Measurements from ENCODE around the gene SLC9A6.
"Not testable (repeated sequence)": the region's sequence is repeated elsewhere in the genome, so short reads cannot be mapped to it uniquely, and the experiment has no call there.

SLC9A6 gene

DNA sequence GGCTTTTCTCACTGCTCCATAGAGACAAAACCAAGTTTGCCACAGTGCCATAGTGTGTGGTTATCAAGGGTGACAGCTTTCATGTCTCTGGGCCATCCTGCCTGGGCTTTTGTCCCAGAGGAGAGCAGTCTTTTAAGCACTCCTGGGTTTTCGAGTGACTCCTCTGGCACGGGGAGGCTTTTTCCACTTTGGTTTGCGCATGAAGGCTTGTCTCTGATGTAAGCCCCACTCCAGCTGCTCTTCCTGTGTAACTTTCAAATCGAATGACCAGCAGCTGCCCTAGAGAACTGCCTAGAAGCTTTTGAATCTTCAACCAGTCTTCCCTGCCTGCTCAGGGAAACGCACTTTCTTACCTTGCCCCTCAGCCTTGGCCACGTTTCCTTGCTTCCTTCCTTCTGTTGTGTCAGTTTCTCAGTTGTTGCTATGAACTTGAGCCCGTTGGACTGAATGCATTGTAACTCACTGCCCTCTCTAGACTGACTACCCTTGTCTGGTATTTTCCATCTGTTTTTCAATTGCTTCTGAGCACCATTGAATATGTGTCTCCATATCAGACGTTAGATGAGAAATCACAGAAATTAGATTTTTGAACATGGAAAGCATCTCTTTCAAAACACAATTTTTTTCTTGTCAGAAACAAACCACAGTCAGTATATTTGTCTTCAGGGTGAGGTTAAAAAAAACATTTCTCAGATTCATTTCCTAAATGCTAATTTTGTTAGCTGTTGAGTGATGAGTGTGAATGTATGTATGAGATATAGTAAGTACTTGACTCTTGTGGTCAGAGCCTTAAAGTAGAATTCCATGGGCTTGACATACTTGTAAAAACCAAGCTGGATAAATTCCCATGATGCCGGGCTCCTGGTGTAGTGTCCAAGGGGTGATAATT is 45.3 kb downstream of the SLC9A6 start:
- no peak for DNase-seq

DNA sequence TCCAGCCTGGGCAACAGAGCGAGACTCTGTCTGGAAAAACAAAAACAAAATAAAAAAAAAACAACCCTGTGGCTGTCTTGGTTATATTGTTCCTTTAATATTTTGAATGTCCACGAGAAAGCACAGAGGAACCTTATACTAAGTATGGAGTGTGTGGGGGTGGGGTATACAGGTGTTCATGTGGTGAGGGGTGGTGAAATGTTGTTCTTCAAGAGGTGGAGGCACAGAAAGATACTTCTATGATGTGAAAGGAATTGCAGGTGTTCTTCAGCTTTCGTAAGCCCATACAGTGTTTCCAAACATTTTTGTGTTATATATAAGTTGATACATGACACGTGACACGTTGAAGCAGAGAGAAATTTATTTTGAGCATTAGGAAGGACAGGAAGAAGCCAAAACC is 46.4 kb downstream of the SLC9A6 start:
- no peak for DNase-seq

DNA sequence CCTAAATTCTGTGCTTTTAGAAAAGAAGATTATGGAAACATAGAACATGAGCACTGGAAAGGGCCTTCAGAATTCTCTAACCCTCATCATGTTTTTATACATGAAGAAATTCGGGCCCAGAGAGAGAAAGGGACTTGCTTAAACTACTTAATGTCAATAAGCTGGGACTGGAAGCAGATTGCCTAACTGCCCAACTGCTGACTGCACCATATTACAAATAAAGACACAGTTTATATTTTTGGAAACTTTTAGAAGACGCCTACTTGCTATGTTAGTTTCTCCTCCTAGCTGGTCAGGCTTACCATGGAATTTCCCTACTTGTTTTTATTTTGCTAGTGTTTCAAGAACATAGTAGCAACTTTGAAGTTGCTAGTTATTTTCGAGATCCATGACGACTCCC is 47.1 kb downstream of the SLC9A6 start:
- DNase-seq, result no peak

DNA sequence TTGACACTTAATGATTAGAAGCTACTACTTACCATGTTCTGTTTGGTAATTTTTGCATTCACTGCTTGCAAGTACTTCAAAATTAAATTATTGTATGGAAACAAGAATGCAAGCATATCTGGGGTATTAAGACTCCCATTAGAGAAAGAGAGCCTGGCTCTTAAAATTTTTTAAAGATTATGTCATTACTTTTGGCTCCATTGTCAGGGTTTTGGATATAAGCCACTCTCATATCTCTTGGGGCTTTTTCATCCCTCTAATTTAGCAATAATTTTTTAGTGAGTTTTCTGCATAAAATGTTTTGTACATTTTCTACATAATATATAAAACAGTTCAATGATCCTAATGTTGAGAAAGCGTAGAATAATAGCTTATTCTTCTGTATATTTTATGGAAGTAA is 49.4 kb downstream of the SLC9A6 start:
- DNase-seq, result no peak

DNA sequence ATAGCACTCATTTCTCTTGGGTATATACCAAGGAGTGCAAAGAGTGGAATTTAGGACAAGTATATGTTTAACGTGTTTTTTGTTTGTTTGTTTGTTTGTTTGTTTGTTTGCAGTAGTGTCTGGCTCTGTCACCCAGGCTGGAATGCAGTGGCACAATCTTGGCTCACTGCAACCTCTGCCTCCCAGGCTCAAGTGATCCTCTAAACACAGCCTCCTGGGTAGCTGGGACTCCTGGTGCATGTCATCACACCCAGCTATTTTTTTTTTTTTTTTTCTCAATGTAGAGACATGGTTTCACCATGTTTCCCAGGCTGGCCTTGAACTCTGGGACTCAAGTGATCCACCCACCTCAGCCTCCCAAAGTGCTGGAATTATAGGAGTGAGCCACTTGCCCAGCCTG is 50.4 kb downstream of the SLC9A6 start:
- DNase-seq, result no peak

DNA sequence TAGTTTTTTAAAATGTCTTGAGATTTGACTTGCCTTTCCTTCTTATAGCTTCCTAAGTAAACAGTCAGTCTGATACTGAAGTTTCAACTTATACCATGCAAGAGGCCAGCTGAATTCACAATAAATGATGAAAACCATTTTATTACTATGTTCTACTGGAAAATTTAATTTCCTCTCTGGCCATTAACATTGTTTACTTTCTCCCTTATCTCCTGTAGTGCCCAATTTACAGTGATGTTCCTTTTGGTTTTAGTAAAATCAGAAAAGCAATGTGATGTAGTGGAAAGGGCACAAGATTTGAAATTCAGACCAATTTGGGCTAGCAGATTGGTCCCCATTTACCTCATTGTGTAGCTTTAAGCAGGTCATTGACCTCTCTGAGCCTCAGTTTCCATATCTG is 54.2 kb downstream of the SLC9A6 start:
- DNase-seq, result no peak

DNA sequence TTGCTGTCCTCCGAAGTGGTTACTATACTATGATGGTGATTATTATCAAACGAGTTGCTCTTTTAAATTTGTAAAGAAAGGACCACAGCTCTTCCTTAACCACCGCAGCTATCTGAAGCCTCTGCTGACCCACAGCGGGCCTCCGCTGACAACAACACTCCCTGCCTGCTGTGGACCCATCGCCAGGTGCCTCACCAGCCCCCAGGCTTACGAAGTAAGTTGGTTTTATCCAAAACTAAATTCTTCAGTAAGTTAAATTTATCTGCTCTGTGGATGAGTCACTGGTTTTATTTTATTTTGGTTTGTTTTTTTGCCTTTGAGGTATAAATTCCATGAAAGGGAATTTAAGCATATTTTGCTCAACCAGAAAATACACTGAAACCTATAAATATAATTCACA is 54.7 kb downstream of the SLC9A6 start:
- DNase-seq, result no peak

DNA sequence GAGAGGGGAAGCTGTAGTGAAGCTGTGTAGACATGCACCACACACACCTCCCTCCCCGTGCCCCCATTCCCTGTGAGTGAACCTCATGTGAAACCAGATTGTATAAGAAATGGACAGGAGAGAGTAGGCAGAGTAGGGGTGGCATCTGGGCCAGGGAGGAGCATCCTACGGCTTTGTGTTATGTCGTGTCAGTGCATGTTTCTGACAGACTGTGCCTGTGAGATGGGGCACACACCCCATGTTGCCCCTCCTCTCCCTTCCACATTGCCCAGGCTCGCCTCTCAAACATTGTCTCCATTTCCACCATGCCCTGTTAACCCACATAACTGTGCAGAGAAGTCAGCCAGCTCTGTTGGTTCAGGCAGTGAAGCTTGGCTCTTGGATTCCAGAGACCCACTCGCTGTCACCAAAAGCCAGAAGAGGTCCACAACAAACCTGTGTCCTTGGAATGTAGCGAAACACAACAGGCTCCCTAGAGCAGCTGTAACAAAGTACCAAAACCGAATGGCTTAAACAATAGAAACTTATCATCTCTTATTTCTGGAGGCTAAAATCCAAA is 56.1 kb downstream of the SLC9A6 start:
- DNase-seq, result no peak

DNA sequence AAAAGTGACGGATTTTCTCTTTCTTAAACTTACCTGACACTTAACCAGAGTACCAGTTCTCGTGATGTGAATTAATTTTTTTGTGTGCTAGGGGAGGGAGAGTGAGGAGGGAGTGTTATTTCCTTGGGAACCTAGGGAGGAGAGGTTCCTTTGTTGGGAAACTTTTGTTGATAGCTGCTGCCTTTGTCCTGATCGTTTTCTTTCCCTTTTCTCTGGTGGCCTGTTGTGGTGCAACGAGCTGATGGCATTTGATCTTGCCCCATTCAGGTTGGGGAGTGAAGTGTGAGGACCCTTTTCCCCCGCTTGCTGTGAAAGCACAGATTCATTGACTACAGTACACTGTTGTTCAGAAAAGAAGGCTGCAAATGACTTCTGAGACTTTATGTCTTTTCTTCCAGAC is 59.8 kb downstream of the SLC9A6 start:
- DNase-seq, result no peak

DNA sequence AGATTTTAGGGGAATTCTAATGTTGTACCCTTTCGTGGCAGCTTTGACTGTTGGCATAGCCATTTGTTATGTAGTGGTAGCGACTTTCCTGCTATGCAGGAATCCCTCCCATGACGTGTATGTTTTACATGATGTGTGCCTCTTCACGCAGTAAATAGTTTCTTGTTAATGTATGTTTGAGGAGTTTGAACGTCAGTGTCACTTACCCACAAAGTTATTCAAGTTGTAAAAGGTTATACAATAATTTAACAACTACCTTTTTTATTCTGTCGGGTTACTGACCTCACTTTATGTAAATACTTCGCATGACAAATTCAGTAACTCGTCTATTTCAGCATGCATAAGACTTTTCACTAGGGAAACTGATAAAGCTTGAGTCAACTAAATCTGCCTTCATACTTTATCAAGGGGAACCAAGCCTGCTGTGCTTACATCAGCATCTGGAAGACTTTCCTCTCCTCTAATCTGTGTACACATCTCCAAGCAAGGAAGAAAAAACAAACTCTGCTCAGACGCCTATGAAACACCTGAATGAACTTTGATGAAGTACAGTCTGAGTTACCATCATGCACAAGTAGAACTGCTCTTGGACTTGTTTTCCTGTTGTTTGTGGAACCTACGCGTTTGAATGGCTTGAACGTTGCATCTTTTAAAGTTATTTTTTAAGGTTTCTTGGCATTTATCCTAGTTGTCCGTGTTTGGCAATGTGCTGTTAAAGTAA is 61.2 kb downstream of the SLC9A6 start:
- DNase-seq, result no peak

DNA sequence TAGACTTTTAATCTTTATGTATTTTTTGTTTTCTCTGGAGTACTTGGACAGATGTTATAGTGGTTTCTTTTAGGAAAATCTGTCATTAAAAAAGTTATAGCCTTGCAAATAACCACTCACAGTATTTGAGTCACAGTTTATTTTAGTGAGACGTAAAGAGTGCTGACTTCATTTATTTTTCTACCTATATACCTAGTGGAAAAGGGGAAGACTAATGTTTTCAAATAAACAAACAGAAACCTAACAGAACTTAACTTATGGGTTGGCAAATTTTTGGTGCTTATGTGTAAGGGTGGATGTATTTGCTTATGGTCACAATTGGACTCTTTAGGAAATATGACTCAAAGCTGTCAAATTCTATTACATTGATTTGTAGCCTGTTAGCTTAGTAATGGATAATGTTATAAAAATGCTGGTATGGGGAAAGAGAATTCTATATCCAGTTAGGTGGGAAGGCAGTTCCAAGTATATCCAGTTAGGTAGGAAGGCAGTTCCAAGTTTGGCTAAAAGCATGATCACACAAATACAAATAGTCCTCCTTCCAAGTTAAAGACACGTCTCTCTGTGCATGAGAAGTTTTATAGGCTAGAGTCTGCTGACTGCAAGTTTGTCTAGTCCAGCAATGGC is 61.9 kb downstream of the SLC9A6 start:
- no peak for DNase-seq

DNA sequence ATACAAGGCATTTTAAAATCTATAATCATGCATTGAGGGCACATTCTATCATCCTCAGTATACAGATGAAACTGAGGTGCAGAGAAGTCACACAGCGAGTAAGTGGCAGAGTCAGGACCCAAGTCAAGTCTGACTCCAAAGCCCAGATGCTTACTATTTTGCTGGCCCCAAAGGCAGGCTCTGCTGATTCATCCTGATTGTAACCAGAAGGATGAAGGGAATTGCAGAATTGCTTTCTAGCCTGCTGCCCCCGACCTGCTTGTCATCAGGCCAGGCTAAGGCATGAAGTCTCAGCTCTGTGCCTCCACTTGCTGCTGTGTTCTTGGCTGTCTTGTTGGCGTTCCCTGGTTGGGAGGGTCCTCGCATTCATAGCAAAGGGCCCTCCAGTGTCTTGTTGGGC is 62.7 kb downstream of the SLC9A6 start:
- no peak for DNase-seq

DNA sequence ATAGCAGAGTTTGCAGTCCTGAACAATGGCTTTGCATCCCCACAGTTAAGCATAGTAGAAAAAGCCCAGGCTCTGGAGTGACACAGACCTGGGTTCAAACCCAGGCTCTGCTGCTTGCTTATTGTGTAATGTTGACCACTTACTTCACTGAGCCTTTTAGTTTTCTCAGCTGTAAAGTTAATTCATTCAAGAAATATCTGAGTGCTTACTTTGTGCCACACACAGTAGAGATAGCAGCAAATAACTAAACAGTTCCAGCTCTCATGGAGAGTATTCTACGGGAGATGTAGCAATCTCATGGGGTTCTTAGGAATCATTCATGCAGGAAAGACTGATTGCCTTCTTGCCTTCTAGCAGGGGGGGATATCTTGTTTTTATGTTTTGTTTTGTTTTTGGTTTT is 63.2 kb downstream of the SLC9A6 start:
- no peak for DNase-seq

DNA sequence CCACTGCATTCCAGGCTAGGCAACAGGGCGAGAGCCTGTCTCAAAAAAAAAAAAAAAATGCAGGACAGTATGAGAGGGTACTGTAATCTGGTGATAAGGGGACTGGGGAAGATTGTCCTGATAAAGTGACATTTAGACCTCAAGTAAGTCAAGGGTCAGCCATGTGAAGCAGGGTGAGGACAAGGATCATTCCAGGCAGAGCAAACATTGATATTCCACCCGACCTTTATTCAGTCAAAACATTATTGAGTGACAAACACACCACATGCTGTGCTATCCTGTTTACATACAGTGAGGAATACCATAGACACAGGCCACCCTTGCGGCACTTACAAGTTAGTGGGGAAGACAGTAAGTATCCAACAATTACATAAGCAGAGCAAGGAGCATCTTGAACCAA is 64.4 kb downstream of the SLC9A6 start:
- DNase-seq, result no peak

DNA sequence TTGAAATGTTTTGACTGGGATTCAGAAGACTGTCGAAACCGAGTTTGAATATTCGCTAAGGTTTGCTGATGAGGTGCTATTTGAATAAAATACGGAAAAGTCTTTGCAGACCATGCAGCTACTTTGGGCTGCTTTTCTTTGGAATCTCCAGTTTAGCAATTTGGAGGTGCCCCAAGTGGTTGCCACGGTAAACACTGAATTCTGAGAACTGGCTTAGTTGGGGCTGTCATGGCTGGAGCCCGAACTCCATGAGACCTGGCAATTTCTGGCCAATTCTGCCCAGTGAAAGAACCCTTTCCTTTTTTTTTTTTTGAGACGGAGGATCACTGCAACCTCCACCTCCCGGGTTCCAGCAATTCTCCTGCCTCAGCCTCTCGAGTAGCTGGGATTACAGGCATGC is 65.6 kb downstream of the SLC9A6 start:
- not testable (repeated sequence) for DNase-seq

DNA sequence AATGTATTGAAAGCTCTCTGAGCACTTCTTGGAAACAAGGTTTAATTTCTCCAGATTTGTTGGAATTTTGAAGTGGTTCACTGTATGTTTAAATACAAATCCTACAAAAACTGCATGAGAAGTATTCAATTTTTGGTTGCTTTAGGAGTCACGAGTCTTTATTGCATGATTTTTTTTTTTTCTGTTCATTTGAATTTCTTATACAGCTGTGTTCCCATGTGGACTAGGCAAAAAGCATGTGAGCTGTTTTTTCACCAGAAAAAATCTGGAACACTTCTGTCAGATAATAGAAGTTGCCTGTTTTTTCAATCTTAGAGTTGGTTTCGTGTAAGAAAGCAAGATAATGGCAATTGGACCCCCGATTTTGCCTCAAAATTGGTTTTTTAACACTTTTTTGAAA is 66.4 kb downstream of the SLC9A6 start:
- DNase-seq, result no peak

DNA sequence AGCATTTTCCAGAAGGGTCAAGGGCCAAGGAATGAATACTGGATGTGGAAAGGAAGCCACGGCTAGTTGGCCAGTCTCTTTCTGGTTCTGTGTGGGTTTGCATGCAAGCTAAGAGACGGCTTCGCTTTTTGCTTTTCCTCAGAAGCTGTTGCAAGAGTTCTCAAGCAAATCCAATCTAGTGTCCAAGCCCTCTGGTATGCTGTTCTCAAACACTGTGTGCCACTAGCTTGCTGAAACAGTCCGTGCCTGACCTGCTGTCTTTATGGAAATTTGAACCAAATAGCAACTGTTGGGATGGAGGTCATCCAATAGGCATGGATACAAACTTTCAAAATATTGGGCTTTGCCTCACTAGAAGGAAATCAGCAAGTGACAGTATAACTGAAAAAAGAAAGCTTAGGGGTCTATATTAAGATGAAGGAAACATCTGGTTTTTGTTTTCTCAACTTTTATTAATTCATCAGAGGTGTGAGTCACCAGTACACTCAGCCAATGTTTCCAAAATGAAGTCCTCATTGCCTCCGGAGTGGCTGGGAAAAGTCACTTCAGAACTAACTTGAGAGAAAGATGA is 70.5 kb downstream of the SLC9A6 start:
- no peak for DNase-seq

DNA sequence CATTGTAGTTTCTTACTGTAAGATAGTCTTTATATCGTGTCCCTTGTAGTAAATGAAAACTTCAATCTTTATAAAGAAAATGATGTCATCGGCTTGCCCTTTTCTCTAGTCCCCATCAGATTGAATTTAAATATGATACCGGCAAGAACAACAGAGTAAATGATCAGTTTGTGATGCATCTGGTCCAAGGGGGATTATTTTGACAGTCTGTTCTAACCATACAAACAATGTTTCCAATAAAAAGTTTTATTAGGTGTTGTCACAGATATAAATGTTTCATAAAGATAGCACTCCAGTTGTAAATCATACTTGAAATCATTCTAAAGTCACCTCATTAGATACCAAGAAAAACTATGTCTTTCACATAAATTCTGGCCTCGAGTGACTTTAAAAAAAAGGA is 72.3 kb downstream of the SLC9A6 start:
- no peak for DNase-seq

DNA sequence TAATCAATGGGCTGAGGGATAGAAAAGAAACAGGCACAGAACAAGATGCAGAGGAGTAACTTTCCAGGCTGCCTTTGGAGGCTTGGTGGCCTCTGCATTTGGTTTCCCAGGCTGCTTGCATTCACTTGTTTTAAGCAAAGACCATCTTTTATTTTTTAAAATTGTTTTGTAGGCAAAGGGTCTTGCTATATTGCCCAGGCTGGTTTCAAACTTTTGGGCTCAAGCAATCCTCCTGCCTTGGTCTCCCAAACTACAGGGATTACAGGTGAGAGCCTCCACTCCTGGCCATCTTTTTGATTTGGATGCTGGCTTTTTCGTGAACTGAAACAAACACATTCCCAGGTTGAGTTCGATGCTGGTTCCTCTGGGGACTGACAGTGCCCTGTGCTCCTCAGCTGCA is 74.1 kb downstream of the SLC9A6 start:
- DNase-seq, result no peak

DNA sequence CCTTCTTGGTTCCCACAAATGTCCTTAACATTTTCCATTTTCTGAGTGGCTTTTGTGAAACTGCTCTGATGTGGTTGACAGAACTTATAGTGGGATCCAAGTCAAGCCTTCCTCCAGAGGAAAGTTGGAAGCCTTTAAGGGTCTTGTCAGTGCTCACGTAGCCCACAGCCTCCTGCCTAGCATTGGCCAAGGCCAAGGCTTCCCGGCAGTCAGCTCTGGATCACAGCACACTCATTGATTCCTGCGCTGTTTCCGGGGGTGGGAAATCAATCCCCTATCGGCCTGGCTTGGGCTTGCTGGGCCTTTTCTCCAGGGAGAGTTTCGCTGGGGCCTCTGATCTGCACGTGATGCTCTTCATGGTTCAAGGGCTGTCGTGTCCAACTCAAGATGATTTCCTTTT is 76.1 kb downstream of the SLC9A6 start:
- no peak for DNase-seq

DNA sequence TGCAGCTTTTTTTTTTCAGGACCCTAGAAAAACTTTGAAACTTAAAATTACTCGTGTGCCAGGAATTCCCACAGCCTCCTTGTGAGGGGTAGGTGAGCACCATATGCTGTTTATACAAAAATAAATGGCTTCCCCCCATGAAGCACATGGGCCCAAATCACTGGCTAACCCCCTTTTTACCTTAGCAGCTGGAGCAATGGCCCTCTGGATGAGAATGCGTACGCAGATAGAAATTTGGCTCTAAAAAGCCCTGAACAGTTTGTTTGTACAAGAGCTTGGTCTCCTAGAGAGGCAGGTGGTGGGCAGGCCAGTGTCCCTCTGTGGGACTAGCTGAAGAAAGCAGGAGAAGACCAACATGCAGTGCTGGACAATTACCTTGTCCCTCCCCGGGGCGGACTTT is 76.5 kb downstream of the SLC9A6 start:
- no peak for DNase-seq

DNA sequence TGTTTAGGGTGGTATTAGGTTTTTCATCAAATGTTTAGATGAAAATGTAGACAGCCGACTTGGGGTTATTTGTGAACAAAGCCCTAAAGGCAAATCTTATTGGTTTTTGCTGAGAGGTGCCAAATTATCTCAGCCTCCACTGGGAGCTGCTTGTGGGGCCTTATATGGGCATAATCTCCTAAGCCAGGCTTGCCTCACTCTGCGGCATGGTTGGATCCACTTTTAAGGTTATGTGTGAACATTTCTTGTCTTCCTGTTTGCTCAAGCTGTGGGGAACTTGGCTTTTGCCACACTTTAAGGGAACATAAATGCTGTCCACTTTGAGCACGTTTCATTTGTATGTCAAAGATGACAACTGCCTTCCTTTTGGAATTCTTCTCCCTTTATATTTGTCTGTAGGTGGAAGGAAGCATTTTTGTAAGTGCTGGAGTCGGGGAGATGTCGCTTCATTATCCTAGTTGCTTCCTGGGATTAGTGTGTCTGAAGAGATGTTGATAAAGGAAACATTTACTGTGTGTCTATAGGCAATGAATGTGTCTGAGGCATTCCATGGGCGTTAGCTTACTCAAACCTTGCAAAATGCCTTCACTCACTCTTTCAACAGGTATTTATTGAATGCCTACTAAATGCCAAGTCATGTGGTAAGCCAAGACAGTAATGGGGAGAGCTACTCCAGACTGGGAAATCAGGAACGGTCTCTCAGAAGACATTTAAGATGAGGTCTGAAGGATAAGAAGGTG is 78.3 kb downstream of the SLC9A6 start:
- DNase-seq, result no peak

DNA sequence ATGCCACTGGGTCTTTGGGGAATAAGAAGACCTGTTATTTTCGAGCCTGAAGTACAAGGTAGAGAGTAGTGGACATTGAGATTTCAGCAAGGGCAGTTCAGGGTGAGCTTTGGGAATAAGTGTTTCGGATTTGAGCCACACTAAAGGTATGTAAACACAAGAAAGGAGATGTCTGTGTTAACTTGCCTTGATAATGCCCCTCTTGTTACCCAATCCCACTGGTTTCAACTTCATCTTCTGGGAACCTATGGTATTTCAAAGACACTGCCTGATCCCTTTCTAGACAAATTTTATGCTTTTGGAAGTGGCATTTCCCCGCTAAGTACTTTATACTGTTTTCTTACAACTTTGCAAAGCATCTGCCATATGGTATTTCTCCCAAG is 79.4 kb downstream of the SLC9A6 start:
- no peak for DNase-seq

Data from stimulated activated CD4-positive, alpha-beta T cell treated with anti-CD3 and anti-CD28 coated beads, Interleukin-12 subunit alpha, Interleukin-12 subunit beta, amount 100 ng/mL, for 4 hours (primary cell).